Measurements from ENCODE around the gene MYO7B.

Gene MYO7B

GRCh38 chr2:127503491-127503890 is 32.0 kb upstream of the MYO7B start:
- peaks cover 43% of the 10 kb centered on the region for H3K36me3 ChIP-seq (replicated peaks)
- no peak overlapping the region for H3K27ac ChIP-seq
- no peak for DNase-seq
- in situ Hi-C loops (cut with HindIII; ENCODE audit: low pct_ligation_motif_present, low sequenced_read_pairs): no loop called here
- no peak for TF ChIP-seq CTCF (IDR thresholded peaks at IDR 0.05; ENCODE audit: low read depth, low read length, missing control alignments)
- no peak overlapping the region for H3K4me3 ChIP-seq (ENCODE audit: low read depth, low read length)
- H3K27me3 ChIP-seq (replicated peaks): no peaks in the 10 kb centered on the region

GRCh38 chr2:127504552-127505430 is 30.7 kb upstream of the MYO7B start:
- DNase-seq: peak; percentile 31
- Histone ChIP-seq H3K36me3 (replicated peaks) (peaks cover 40% of the 10 kb centered on the region), H3K27ac (peak overlapping the region; percentile 8), H3K4me3 (ENCODE audit: low read depth, low read length) (no peak overlapping the region), H3K27me3 (replicated peaks) (no peaks in the 10 kb centered on the region)
- TF ChIP-seq CTCF (IDR thresholded peaks at IDR 0.05; ENCODE audit: low read depth, low read length, missing control alignments): no peak
- in situ Hi-C loops (cut with HindIII; ENCODE audit: low pct_ligation_motif_present, low sequenced_read_pairs): no loop called here

GRCh38 chr2:127506510-127506909 is 29.0 kb upstream of the MYO7B start:
- H3K4me3 ChIP-seq (ENCODE audit: low read depth, low read length): no peak overlapping the region
- TF ChIP-seq CTCF (IDR thresholded peaks at IDR 0.05; ENCODE audit: low read depth, low read length, missing control alignments): no peak
- no peak overlapping the region for H3K27ac ChIP-seq
- DNase-seq: no peak
- in situ Hi-C loops (cut with HindIII; ENCODE audit: low pct_ligation_motif_present, low sequenced_read_pairs): no loop called here
- peaks cover 31% of the 10 kb centered on the region for H3K36me3 ChIP-seq (replicated peaks)
- no peaks in the 10 kb centered on the region for H3K27me3 ChIP-seq (replicated peaks)

- Histone ChIP-seq H3K27me3 (replicated peaks) (no peaks in the 10 kb centered on the region), H3K36me3 (replicated peaks) (peaks cover 20% of the 10 kb centered on the region), H3K27ac (peak overlapping the region; percentile 80), H3K4me3 (ENCODE audit: low read depth, low read length) (no peak overlapping the region)
- in situ Hi-C loops (cut with HindIII; ENCODE audit: low pct_ligation_motif_present, low sequenced_read_pairs): no loop called here
- no peak for TF ChIP-seq CTCF (IDR thresholded peaks at IDR 0.05; ENCODE audit: low read depth, low read length, missing control alignments)
- DNase-seq: peak; percentile 60
These were observed 27.4 kb upstream of the MYO7B start for GRCh38 chr2:127508023-127508630.

- H3K4me3 ChIP-seq (ENCODE audit: low read depth, low read length): no peak overlapping the region
- in situ Hi-C loops (cut with HindIII; ENCODE audit: low pct_ligation_motif_present, low sequenced_read_pairs): no loop called here
- DNase-seq: peak; percentile 95
- H3K27me3 ChIP-seq (replicated peaks): no peaks in the 10 kb centered on the region
- peaks cover 18% of the 10 kb centered on the region for H3K36me3 ChIP-seq (replicated peaks)
- H3K27ac ChIP-seq: peak overlapping the region; percentile 80
- TF ChIP-seq CTCF (IDR thresholded peaks at IDR 0.05; ENCODE audit: low read depth, low read length, missing control alignments): no peak
These were observed 26.9 kb upstream of the MYO7B start for GRCh38 chr2:127508631-127509034.

Data from brain microvascular endothelial cell (primary cell).